ENCODE data around the gene TMX2.

- TF ChIP-seq POLR2AphosphoS5 (IDR thresholded peaks at IDR 0.05) (peak; percentile 27), EP300 (IDR thresholded peaks at IDR 0.05) (no peak), POLR2A (IDR thresholded peaks at IDR 0.05) (no peak), CTCF (IDR thresholded peaks at IDR 0.05) (peak in 3 of 4 experiments; percentile 21 to 36 (median 22))
Observed at GRCh38 chr11:57779276-57779675, 66.9 kb downstream of the TMX2 start.

All from gastroesophageal sphincter (tissue), 3 donors.